NCI-H2029 treated with DMSO at 0.1 percent for 48 hours (cell line): ENCODE results near the gene MXD1.
A peak's percentile ranks its signal among the peaks of the same experiment; 100 is the strongest.
"Not testable (repeated sequence)": the region's sequence is repeated elsewhere in the genome, so short reads cannot be mapped to it uniquely, and the experiment has no call there.

Source experiments
- DNase-seq: peaks from one replicate; lab custom pipeline; 2025; lab: John Stamatoyannopoulos, UW

The MXD1 gene, protein sequence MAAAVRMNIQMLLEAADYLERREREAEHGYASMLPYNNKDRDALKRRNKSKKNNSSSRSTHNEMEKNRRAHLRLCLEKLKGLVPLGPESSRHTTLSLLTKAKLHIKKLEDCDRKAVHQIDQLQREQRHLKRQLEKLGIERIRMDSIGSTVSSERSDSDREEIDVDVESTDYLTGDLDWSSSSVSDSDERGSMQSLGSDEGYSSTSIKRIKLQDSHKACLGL

DNA sequence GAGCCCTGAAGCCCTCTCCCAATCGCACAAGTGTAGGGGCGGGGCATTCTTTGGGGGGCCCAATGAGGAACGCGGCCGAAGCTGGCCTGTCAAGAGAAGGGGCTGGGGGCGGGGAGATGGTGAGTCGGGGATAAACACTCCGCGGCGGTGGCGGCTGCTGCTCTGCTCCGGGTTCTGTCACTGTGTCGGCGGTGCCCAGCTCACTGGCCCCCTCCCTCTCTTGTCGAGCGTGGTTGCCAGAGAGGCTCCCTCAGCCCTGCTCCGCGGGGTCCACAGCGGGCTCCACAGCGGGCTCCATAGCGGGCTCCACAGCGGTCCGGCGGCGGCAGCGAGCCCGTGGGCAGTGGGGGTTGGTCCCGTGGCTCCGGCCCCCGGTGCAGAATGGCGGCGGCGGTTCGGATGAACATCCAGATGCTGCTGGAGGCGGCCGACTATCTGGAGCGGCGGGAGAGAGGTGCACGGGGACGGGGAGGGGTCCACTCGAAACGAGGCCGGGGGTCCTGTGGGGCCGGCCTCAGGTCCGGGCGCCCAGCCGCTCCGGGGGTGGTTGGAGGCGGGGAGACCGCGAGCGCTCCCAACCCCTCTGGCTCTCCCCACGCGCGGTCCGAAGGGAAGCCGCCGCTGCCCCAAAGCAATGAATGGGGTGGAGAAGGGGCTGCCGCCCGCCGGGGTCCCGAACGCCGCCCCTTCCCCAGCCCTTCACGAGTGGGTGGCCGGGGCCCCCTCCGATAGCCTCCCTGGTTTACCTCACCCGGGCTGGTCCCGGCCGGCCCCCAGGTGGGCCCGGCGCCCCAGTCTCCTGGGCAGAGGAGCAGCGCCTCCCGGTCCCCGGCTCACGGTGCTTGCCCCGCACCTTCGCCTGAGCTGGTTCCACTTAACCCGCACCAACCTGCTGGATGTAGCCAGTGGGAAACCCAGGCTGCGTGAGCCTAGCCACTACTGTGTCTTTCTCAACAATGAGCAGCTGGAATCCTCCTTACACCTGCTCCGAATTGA is at the start of gene MXD1:
TSS of gene MXD1 (plus strand) at position 160 of the 996 bp plus-strand sequence. CDS start at position 382, 222 bp downstream.
- DNase-seq = no peak

DNA sequence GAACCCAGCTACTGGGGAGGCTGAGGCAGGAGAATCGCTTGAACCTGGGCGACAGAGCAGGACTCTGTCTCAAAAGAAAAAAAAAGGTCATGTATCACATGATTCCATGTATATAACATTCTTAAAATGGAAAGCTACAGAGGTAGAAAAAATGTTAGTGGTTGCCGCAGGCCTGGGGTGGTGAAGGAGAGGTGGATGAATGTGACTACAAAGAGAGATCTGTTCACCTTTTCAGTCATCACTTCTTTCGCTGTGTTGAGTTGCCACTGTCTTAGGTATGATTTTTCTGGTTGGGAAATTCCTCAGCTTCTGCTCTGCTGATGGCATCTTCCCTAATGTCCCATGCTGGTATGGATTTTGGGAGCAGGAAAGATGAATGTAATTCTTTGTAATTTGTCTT is 26.5 kb upstream of the MXD1 start:
- DNase-seq = no peak

DNA sequence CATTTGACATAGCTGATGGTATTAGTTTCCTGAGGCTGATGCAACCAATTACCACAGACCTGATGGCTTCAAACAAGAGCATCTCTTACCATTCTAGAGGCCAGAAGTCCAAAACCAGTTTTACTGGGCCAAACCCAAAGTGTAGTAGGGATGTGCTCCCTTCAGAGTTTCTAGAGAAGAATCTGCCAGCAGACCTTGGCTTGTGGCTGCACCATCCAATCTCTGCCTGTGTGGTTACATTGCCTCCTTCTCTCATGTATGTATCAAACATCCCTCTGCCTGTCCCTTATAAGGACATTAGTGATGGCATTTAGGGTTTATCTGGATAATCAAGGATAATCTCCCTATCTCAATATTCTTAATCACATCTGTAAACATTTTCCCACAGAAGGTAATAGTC is 25.6 kb upstream of the MXD1 start:
- DNase-seq = no peak

DNA sequence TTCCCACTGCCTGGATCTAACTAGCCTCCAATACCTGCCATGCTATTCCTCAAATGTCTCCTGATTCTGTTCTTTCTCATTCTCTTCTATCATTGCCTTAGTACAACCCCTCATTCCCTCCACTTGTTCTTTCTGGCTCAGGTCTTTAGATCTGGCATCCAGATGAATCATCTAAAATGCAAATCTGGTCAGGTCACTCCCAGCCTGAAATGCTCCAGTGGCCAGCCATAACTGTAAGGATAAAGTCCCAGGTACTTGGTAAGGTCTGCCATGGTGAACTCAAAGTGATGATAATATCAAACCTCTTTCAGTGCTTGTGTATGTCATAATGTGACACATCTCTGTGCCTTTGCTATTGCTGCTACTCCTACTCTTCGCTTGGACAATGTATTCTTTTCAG is 24.0 kb upstream of the MXD1 start:
- no peak for DNase-seq

DNA sequence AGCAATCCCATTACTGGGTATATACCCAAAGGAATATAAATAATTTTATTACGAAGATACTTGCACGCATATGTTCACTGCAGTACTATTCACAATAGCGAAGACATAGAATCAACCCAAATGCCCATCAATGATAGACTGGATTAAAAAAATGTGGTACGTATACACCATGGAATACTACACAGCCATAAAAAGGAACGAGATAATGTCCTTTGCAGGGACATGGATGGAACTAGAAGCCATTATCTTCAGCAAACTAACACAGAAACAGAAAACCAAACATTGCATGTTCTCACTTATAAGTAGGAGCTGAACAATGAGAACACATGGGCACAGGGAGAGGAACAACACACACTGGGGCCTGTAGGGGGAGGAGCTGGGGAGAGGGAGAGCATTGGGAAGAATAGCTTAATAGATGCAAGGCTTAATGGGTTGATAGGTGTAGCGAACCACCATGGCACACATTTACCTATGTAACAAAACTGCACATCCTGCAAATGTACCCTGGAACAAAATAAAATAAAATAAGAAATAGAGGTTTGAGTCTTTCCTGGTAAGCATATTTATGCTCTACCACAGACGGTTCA is 22.0 kb upstream of the MXD1 start:
- DNase-seq = not testable (repeated sequence)

DNA sequence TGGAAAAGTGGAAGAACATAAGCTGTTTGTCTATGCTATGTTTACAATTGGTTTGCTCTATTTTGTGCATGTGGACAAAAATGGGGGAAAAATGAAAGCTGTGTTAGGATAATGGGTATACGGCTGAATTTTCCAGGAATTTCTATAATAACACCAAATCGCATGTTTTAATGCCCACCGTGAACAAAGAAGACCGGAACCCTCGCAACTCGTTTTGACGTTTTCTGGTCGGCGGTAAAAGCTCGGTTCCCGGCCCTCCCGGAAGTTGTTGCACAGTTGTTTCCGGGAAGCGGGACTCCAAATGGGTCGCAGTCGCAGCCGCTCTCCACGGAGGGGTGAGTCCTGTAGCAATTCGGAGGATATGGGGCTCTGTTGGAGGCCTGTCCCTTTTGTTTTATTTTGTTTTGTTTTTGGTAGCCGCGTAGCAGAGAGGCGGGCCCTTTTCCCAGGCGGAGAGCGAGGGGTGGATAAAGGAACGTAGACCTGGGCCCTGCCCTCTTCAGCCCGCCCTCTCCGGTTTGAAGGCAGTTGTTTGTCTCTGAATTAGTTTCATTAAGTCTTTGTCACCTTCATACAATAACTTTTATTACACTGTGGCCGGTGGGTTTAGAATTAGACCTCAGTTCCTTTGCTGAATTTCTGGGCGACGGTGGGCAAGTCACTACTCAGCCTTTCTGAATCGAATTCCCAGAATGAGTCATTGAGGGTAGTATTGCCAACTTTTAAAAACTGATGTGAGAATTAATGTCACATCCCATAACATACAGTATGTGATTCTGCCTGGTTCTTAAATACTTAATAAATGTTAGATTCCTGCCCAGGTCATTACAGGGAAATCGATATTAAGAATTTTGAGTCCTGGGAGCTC is 21.0 kb upstream of the MXD1 start, which contains the start of gene SNRNP27:
TSS of gene SNRNP27 (plus strand) at position 273 of the 868 bp plus-strand sequence. CDS start at position 302, 29 bp downstream.
- peak; percentile 60 for DNase-seq

DNA sequence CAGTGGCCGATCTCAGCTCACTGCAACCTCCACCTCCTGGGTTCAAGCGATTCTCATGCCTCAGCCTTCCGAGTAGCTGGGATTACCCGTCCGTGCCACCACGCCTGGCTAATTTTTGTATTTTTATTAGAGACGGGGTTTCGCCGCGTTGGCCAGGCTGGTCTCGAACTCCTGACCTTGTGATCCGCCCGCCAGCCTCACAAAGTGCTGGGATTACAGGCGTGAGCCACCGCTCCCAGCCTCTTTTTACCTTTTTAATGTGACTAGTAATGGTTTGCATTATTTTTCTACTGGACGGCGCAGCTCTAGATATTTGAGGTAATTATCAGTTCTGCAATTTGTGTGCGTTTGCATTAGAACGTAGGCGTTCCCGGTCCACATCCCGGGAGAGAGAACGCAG is 20.2 kb upstream of the MXD1 start:
- not testable (repeated sequence) for DNase-seq

DNA sequence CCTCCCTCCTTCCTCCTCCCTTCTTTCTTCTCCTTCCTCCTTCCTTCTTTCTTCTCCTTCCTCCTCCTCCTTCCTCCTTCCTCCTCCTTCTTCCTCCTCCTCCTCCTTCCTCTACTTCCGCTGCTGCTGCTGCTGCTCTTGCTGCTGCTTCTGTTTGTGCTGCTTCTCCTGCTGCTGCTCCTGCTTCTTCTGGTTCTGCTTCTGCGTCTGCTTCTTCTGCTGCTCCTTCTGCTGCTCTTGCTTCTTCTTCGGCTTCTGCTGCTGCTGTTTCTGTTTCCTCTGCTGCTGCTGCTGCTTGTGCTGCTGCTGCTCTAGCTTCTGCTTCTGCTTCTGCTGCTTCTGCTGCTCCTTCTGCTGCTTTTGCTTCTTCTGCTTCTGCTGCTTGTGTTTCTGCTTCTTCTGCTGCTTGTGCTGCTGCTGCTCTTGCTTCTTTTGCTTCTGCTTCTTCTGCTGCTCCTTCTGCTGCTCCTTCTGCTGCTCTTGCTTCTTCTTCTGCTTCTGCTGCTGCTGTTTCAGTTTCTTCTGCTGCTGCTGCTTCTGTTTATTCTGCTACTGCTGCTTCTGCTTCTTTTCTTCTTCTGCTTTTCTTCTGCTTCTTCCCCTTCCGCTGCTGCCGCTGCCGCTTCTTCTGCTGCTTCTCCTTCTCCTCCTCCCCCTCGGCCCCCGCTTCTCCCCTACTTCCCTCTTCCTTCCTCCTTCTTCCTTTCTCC is 12.5 kb upstream of the MXD1 start:
- DNase-seq = no peak

DNA sequence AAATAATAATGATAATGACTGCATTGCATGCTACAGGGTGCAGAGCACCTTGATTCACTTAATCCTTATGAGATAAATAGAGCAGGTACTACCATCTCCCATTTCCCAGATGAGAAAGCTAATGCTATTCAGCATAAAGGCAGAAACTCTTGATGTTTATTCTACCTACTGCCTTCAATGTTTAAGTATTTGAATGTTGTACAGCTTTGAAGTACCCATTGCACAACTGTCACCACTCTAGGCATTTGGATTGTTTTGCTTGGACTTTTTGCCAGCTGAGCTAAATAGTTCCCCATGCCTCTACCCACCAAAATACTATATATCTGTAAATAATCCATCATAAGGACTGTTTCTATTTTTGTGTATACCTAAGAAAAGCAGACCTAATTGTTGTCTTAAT is 7.7 kb upstream of the MXD1 start:
- no peak for DNase-seq

DNA sequence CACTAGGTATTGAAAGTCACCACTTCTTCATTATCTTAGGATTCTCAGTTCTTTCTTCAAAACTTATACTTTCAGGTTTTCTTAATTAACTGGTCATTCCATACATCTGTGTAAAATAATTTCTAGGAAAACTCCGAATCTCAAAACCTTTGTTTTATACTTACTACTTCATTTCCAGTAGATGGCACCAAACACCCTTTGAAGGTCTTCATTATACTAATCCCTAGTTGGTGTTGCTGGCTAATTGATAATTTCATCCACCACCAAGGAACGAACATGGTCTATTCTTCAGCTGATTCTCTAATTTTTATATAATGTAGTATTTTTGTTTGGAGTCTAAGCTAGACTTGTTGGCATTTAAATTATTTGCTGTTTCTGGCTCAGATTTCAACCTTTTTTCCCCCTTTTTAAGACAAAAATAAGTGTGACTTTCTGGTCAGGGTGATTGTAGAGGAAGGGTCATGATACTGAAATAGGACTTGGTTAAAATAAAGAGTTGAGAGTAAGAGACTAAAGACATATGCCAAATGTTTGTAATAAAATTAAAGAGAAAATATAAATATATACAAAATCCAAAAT is 2.8 kb upstream of the MXD1 start:
- peak; percentile 55 for DNase-seq

DNA sequence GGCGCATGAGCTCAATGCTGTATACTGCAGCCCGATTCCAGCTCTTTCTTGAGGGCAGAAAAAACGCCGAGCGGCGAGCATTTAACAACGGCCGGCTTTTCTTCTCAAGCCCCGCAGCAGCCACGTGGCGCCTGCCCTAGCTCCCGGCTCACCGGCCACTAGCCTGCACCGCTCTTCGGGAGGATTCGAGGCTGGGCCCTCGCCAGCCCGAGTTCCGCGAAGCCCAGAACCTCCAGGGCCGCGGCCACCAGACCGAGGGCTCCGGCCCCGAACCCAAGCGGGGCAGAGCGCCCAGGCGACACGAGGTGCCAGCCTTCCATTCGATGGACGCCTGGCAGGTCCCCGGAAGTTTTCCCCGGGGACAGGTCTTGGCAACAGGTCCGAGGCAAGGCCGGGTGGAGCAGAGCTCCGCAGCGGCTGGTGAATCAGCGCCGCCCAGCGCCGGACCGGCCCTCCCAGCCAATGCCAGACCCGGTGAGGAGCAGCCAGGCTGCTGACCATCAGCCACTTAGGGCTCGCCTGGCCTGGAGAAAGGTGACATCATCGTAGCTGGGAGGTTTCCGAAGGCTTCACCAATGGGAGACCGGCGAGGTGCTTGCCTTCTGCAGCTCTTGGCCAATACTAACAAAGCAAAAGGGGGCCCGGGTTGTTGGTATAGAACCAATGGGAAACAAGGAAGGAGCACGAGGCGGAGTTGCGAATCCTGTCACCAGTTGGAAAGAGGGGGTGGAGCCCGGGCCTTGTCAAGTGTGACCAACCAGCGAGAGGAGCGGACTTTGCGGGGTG is 552 bp upstream of the MXD1 start:
- peak; percentile 98 for DNase-seq

DNA sequence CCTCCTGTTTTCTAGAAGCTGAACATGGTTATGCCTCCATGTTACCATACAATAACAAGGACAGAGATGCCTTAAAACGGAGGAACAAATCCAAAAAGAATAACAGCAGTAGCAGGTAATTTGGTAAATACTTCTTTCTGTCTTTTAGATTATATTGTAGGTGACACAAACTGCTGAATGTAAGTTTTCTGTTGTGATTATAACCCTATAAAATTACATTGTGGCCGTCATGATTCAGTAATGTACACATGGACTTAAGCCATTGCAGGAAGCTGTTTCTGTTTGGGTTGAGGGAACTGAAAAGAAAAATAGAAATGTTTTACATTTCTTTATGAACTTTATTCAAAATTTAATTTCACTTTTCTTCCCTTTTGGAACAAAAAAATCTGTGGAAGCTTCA is 1.2 kb downstream of the MXD1 start:
- no peak for DNase-seq

DNA sequence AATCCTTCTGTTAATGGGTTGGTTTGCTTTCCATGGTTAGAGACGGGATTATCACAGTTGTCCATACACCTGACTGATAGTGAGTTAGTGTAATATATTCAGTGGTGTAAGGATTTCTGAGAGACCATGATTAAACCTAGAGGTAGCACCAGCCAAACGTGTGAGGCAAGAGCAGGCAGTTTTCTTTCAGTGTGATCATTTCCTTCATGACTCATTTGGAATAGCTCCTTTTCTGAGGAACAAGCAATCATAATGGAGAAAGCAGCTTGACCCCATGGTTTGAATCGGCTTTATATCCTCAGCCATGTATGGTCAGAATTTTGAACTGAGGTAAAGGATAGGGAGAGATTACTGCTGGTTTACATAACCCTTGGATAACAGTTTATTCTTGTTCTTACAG is 2.9 kb downstream of the MXD1 start:
- no peak for DNase-seq

DNA sequence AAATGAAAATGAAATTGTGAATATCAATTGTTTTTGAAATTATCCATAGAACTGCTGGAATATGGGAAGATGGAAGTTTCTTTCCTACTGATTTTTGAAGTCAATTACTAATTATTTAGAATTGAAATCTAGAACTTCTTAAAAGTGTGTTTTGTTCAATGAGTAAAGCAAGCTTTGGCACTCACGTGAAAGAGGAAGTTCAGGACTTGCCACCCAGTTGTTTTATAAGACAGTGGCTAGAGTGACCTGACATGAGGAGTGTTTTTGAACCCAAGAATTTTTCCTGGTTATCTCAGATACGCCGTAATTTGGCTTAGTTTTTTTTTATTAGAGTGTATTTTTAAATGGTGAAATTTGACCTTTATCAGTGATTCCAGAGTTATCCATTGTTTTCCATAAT is 3.5 kb downstream of the MXD1 start:
- DNase-seq = no peak

DNA sequence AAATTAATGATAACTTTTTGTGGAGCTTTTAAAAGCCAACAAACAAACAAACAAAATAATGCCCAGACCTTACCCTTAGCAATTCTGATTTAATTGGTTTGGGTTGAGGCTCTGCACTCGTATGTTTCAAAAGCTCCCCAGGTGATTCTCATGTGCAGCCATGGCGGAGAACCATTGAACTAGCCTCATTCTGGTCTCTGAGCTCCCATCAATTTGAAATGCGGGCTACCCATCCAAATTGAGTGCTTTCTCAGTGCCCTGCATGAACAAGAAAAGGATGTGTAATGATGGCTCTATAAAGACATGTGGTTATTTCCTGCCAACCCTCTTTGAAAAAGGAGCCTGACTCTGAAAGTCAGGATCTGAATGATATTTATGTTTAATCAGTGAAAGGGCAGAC is 8.2 kb downstream of the MXD1 start:
- DNase-seq = no peak

DNA sequence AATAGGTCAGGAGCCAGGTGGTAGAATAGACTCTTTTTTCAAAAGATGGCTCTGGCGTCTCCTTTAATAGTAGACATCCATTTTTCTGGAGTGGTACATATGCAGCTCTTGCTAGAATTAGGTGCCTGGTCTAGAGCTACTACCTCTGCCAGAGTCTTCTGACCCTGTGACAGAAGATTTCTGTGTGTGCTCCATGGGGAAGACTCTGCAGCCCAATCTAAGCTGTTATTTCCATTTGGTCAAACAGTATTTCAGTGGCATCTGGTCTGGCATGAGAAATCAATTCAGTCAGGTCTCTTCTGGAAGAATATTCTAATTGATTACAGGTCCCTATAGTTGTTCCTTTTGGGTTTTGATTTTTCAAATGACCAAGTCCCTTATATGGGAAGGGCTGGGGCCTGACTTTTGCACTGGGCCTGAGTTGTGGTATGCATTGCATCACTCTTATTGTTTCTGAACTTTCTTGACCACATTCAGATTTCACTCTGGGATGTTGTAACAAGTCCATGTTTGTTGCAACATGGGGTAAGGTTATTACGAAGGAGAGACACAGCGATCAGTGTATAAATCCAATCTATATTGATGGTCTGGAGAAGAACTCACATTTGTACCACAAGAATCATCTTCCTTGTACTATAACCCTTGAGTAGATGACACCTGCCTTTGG is 12.1 kb downstream of the MXD1 start:
- DNase-seq = no peak

DNA sequence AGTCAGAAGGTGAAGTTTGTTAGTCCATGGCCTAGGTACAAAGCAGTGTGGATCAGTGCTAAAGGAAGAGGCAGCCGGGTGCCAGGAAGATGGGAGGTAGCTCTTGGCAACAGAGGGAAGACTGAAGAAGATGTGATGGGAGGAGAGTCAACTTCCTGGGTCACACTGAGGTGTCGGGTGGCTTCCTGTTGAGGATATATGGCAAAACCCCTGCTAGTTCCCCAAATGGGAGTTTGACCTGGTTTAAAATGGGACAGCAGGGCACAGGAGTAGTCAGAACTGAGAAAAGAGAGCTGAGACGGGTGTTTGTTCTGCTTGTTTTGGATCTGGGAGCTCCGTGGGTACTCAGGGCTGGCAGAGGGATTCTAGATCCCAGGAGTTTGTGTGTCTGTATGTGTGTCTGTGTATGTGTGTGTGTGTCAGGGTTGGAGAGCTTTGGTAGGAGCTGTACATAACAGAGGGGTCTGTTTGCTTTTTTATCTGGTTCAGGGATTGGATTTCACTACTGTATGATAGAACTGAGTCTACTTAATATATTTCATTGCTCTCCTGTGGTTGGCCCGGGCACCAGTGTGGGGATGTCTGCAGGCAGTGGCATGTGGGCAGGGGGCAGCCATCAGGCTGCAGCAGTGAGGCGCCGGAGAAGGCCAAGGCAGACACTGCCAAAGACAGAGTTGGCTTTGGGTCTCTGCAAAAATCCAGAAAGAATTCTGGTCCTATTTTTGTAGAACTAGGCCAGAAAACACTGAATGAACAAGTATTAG is 17.1 kb downstream of the MXD1 start:
- no peak for DNase-seq

DNA sequence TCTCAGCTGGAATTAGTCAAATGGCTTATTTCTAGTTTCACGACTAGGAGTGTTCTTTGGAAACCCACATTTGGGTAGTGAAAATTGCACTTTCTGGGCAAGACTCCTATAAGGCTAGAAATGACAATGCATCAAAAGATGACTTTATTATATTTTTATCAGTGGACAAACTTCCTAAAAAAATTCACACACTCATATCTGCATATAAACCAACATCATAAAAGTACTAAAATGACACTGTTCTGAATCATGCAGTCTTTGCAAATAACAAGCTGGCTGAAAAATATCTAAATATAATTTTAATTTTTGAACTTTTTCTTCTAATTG is 17.6 kb downstream of the MXD1 start:
- no peak for DNase-seq
